Panc1 (cell line): Measurements from ENCODE around the gene CAPN11. TPM values are rescaled to one million over a fixed set of nuclear protein-coding genes. Genes with fewer than 3 reads are reported as not detected.
A peak's percentile ranks its signal among the peaks of the same experiment; 100 is the strongest.

ENCODE experiments used
- ATAC-seq: fragments of 200-7000 bp; cut with Tn5 transposase; 2 replicates; pipeline ENCODE4 v1.9.1; 2020; ENCODE audit warnings: mild to moderate bottlenecking, moderate library complexity
- BruUV-seq: library from RNA; stranded (reverse); fragments of 400-500 nt; replicated peaks from 2 replicates; lab custom pipeline; 2021; lab: Mats Ljungman, UMichigan
- CTCF ChIA-PET: fragments of 300-600 bp; sonication (Branson Sonifier 250); formaldehyde crosslinking; loops from one replicate; lab custom pipeline; 2022; ENCODE audit warnings: antibody characterized with exemption; lab: Charles Lee
- POLR2A ChIA-PET: fragments of 300-600 bp; sonication (Branson Sonifier 250); formaldehyde crosslinking; loops from one replicate; lab custom pipeline; 2022; ENCODE audit warnings: antibody characterized with exemption; lab: Charles Lee
- DNase-seq: peaks from one replicate; pipeline ENCODE4 v3.0.0-alpha.2; 2010; ENCODE audit warnings: low read depth, low spot score
- H3K27ac ChIP-seq: 2 replicates; pipeline ENCODE4 v1.5.1; 2011; ENCODE audit warnings: mild to moderate bottlenecking, low read length, inconsistent platforms
- H3K27me3 ChIP-seq: fragments of 200-500 bp; sonication (Bioruptor generic); 2 replicates; pipeline ENCODE4 v1.6.0; 2014; ENCODE audit warnings: low read length, inconsistent platforms; ENCODE audit not compliant: control insufficient read depth, insufficient read depth
- H3K36me3 ChIP-seq: fragments of 200-500 bp; sonication (Bioruptor generic); 2 replicates; pipeline ENCODE4 v1.5.1; 2014; ENCODE audit warnings: inconsistent platforms, mild to moderate bottlenecking, low read length, moderate library complexity; ENCODE audit not compliant: control insufficient read depth, insufficient read depth
- H3K4me1 ChIP-seq: 2 replicates; pipeline ENCODE4 v1.5.1; 2011; ENCODE audit warnings: inconsistent platforms, mild to moderate bottlenecking, low read length, moderate library complexity; ENCODE audit not compliant: control insufficient read depth, insufficient read depth
- H3K4me3 ChIP-seq, 2 experiments: 2 replicates each; pipeline ENCODE4 v1.5.1; 2011 to 2012; ENCODE audit warnings: low read depth in 2 of 2, low read length in 2 of 2, mild to moderate bottlenecking in 2 of 2, inconsistent platforms in 1 of 2, moderate library complexity in 1 of 2
- H3K9me3 ChIP-seq: fragments of 200-500 bp; sonication (Bioruptor generic); 2 replicates; pipeline ENCODE4 v1.5.1; 2014; ENCODE audit warnings: low read depth, mild to moderate bottlenecking, inconsistent platforms, low read length, moderate library complexity; ENCODE audit not compliant: control insufficient read depth, insufficient read depth
- CTCF ChIP-seq: fragments of 450-650 bp; IDR thresholded peaks from 2 replicates; pipeline ENCODE4 v1.5.1; 2017; ENCODE audit warnings: mild to moderate bottlenecking
- POLR2AphosphoS5 ChIP-seq: IDR thresholded peaks from 2 replicates; pipeline ENCODE4 v1.6.1; 2012; ENCODE audit warnings: mild to moderate bottlenecking, low read depth, low read length, moderate library complexity
- REST ChIP-seq, 2 experiments: IDR thresholded peaks; 2 replicates each; pipeline ENCODE4 v1.6.1; 2011 to 2012; ENCODE audit warnings: low read depth in 2 of 2, control low read depth in 1 of 2, low read length in 1 of 2, mild to moderate bottlenecking in 1 of 2, moderate library complexity in 1 of 2; ENCODE audit not compliant: insufficient read depth in 1 of 2
- SIN3A ChIP-seq: IDR thresholded peaks from 2 replicates; pipeline ENCODE4 v1.6.1; 2012; ENCODE audit warnings: low read depth, mild to moderate bottlenecking, low read length, moderate library complexity, borderline replicate concordance; ENCODE audit not compliant: insufficient read depth
- TCF7L2 ChIP-seq: IDR thresholded peaks from 2 replicates; pipeline ENCODE4 v1.6.1; 2011; ENCODE audit warnings: mild to moderate bottlenecking, low read depth, low read length, inconsistent platforms
- in situ Hi-C: cut with HindIII; loops from 2 replicates; pipeline ENCODE4 v1.10.0; 2016; ENCODE audit warnings: low sequenced_read_pairs, low pct_unique_long_range_greater_than_20kb
- intact Hi-C: fragments of 100-400 bp; cut with micrococcal nuclease; formaldehyde crosslinking; loops from one replicate; pipeline ENCODE4 v1.10.0; 2022; ENCODE audit not compliant: unreplicated experiment
- total RNA-seq: library from RNA; stranded (reverse); gene quantifications from one replicate; pipeline ENCODE4 v1.2.1, GENCODE V29; 2021; ENCODE audit not compliant: unreplicated experiment

The CAPN11 gene
- total RNA-seq, 1 experiment from 2014 or later = 1.2 TPM

DNA sequence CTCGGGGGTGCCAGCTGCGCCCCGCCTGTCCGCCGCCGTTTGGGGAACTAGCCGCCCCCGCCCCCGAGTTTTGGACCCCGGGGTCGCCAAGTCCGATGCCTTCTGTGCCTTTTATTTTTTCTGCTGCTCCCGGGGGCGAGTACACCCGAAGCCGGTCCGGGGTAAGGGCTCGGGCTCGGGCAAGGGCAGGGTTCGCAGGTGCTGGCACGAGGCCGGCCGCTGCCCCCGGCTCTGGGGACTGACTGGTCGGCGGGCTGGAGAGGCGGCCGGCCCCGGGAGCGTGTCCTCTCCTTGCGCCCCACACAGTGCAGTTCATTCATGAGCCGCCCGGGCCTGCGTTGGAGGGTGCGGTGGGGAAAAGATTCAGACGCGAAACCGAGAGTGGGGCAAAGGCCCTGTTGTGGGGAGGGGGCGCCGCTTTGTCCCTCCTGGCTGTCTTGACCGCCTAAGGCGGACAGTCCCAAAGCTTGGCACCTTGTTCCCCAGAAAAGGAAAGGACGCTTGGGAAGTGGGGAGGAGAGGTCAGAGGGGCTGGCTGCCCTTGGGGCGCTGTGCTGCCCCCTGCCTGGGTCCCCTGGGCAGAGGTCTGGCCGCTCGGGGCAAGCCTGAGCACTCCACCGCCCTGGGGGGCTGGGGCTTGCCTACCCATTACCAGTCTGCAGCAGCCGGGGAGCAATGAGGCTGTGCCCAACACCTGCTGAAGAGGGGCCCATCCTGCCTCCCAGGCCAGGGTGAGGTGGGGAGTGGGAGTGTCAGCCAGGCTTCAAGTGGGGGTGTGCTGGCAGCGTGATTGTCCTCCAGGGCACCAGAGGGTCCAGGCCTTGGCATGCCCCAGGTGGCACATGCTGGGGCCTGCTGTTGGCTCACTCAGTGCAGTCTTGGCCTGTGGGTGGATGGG lies 30.4 kb upstream of the CAPN11 start:
- DNase-seq = no peak
- TF ChIP-seq REST (IDR thresholded peaks at IDR 0.05; ENCODE audit: insufficient read depth in 1 of 2, low read depth in 2 of 2, low read length in 1 of 2) (no peak), CTCF (no peak), POLR2AphosphoS5 (no peak), SIN3A (no peak), TCF7L2 (no peak)
- no peaks in the 10 kb centered on the region for H3K27me3 ChIP-seq
- BruUV-seq = no TSS peak
- peaks cover 28% of the 10 kb centered on the region for H3K4me1 ChIP-seq
- ChIA-PET POLR2A (interaction anchor here (0.7 kb wide), 2 partner anchors 127 to 223 kb away, joined by 3 to 4 read pairs; no protein-coding TSS in a partner anchor), CTCF (no interaction called here)
- peaks cover 4% of the 10 kb centered on the region; the same call in 1 of the 2 replicates for H3K36me3 ChIP-seq
- peak overlapping the region; percentile 70 to 76 for H3K4me3 ChIP-seq
- H3K9me3 ChIP-seq = no peaks in the 10 kb centered on the region
- in situ Hi-C loops (no loop called here), intact Hi-C loops (no loop called here)
- H3K27ac ChIP-seq = peak overlapping the region; percentile 76
- ATAC-seq = peak; percentile 75

GRCh38 chr6:44129841-44130322 lies 28.7 kb upstream of the CAPN11 start:
- TF ChIP-seq REST (IDR thresholded peaks at IDR 0.05; ENCODE audit: insufficient read depth in 1 of 2, low read depth in 2 of 2, low read length in 1 of 2) = no peak
- in situ Hi-C loops = no loop called here
- POLR2A ChIA-PET = interaction anchor here (0.7 kb wide), 1 partner anchor 33 kb away, joined by 3 read pairs; no protein-coding TSS in a partner anchor
- no peaks in the 10 kb centered on the region for H3K9me3 ChIP-seq
- no peak overlapping the region for H3K4me3 ChIP-seq
- H3K36me3 ChIP-seq = peaks cover 4% of the 10 kb centered on the region; the same call in 1 of the 2 replicates
- H3K27ac ChIP-seq = no peak overlapping the region
- ATAC-seq (no peak), DNase-seq (no peak)
- no TSS peak for BruUV-seq
- intact Hi-C loops = no loop called here
- CTCF ChIA-PET = interaction anchor here (0.7 kb wide), 1 partner anchor 360 kb away, joined by 5 read pairs; the partner anchor contains the start of gene VEGFA
- peaks cover 18% of the 10 kb centered on the region for H3K4me1 ChIP-seq
- no peaks in the 10 kb centered on the region for H3K27me3 ChIP-seq
